H9 (cell line): ENCODE measurements around the gene CDK10. TPM values are rescaled to one million over a fixed set of nuclear protein-coding genes. Genes with fewer than 3 reads are reported as not detected.

Experiments
- DNase-seq: peaks from one replicate; pipeline ENCODE4 v3.0.0-alpha.2; 2017
- H2AFZ ChIP-seq: one replicate; pipeline ENCODE4 v1.6.1; 2013; ENCODE audit warnings: mild to moderate bottlenecking, low read length, control low read depth, moderate library complexity
- H2AK5ac ChIP-seq: 2 replicates; pipeline ENCODE4 v1.6.1; 2013; ENCODE audit warnings: low read length, control low read depth, mixed read lengths; ENCODE audit not compliant: insufficient read length
- H2BK120ac ChIP-seq: one replicate; pipeline ENCODE4 v1.6.1; 2013; ENCODE audit warnings: low read depth, mild to moderate bottlenecking, low read length, control low read depth, inconsistent platforms; ENCODE audit not compliant: poor library complexity, severe bottlenecking
- H2BK12ac ChIP-seq: 2 replicates; pipeline ENCODE4 v1.6.1; 2013; ENCODE audit warnings: low read length, control low read depth, mixed read lengths, low read depth; ENCODE audit not compliant: insufficient read length
- H2BK15ac ChIP-seq: 2 replicates; pipeline ENCODE4 v1.6.1; 2013; ENCODE audit warnings: low read depth, low read length, control low read depth
- H2BK20ac ChIP-seq: one replicate; pipeline ENCODE4 v1.6.1; 2013; ENCODE audit warnings: low read depth, mild to moderate bottlenecking, low read length, control low read depth, inconsistent platforms; ENCODE audit not compliant: poor library complexity, severe bottlenecking
- H2BK5ac ChIP-seq: 2 replicates; pipeline ENCODE4 v1.6.1; 2013; ENCODE audit warnings: low read length, control low read depth, mixed read lengths; ENCODE audit not compliant: insufficient read length
- H3K14ac ChIP-seq: 2 replicates; pipeline ENCODE4 v1.6.1; 2013; ENCODE audit warnings: low read length, control low read depth; ENCODE audit not compliant: insufficient read depth
- H3K18ac ChIP-seq: 2 replicates; pipeline ENCODE4 v1.6.1; 2013; ENCODE audit warnings: low read depth, mild to moderate bottlenecking, mixed read lengths, low read length, control low read depth; ENCODE audit not compliant: insufficient read length
- H3K23ac ChIP-seq: 2 replicates; pipeline ENCODE4 v1.6.1; 2013; ENCODE audit warnings: low read length, control low read depth, mixed read lengths, low read depth; ENCODE audit not compliant: insufficient read length
- H3K23me2 ChIP-seq: 2 replicates; pipeline ENCODE4 v1.6.1; 2013; ENCODE audit warnings: low read depth, mild to moderate bottlenecking, mixed read lengths, low read length, control low read depth; ENCODE audit not compliant: insufficient read length, poor library complexity, severe bottlenecking
- H3K27ac ChIP-seq: 2 replicates; pipeline ENCODE4 v1.5.1; 2013; ENCODE audit warnings: low read length, control low read depth, mixed read lengths, low read depth; ENCODE audit not compliant: insufficient read length
- H3K27me3 ChIP-seq: 2 replicates; pipeline ENCODE4 v1.6.1; 2013; ENCODE audit warnings: low read length, control low read depth, inconsistent platforms; ENCODE audit not compliant: insufficient read depth
- H3K4ac ChIP-seq: 2 replicates; pipeline ENCODE4 v1.6.1; 2013; ENCODE audit warnings: low read depth, mild to moderate bottlenecking, control low read depth, inconsistent platforms, low read length, moderate library complexity
- H3K4me1 ChIP-seq: 2 replicates; pipeline ENCODE4 v1.6.1; 2013; ENCODE audit warnings: low read length, control low read depth, inconsistent platforms; ENCODE audit not compliant: insufficient read depth
- H3K4me2 ChIP-seq: 2 replicates; pipeline ENCODE4 v1.6.1; 2013; ENCODE audit warnings: low read length, control low read depth, mixed read lengths; ENCODE audit not compliant: insufficient read length, insufficient read depth
- H3K56ac ChIP-seq: 2 replicates; pipeline ENCODE4 v1.6.1; 2013; ENCODE audit warnings: low read depth, mild to moderate bottlenecking, mixed read lengths, low read length, control low read depth; ENCODE audit not compliant: insufficient read length
- H3K79me1 ChIP-seq: 2 replicates; pipeline ENCODE4 v1.6.1; 2013; ENCODE audit warnings: low read depth, mild to moderate bottlenecking, moderate library complexity, low read length, control low read depth, inconsistent platforms; ENCODE audit not compliant: insufficient read depth, poor library complexity, severe bottlenecking
- H3K79me2 ChIP-seq: 2 replicates; pipeline ENCODE4 v1.6.1; 2013; ENCODE audit warnings: low read length, control low read depth, inconsistent platforms; ENCODE audit not compliant: insufficient read depth
- H3K9ac ChIP-seq: 2 replicates; pipeline ENCODE4 v1.6.1; 2013; ENCODE audit warnings: low read length, control low read depth, mixed read lengths; ENCODE audit not compliant: insufficient read length; ENCODE audit errors: extremely low read depth
- H3K9me3 ChIP-seq: one replicate; pipeline ENCODE4 v1.6.1; 2013; ENCODE audit warnings: low read depth, low read length, inconsistent platforms; ENCODE audit not compliant: control insufficient read depth
- H3T11ph ChIP-seq: one replicate; pipeline ENCODE4 v1.6.1; 2013; ENCODE audit warnings: mild to moderate bottlenecking, low read length, control low read depth, inconsistent platforms
- H4K20me1 ChIP-seq: one replicate; pipeline ENCODE4 v1.6.1; 2013; ENCODE audit not compliant: control insufficient read depth, insufficient read length, insufficient read depth
- H4K5ac ChIP-seq: 2 replicates; pipeline ENCODE4 v1.6.1; 2013; ENCODE audit warnings: low read depth, mild to moderate bottlenecking, mixed read lengths, low read length, control low read depth; ENCODE audit not compliant: insufficient read length
- H4K8ac ChIP-seq: replicated peaks from 2 replicates; pipeline ENCODE4 v1.6.1; 2013; ENCODE audit warnings: low read length, control low read depth, mixed read lengths, low read depth; ENCODE audit not compliant: insufficient read length
- H4K91ac ChIP-seq: 2 replicates; pipeline ENCODE4 v1.6.1; 2013; ENCODE audit warnings: low read depth, mild to moderate bottlenecking, moderate library complexity, mixed read lengths, low read length, control low read depth; ENCODE audit not compliant: insufficient read length
- H3K27ac Mint-ChIP-seq, 3 experiments: 2 replicates in 2 of 3; 3 replicates in 1 of 3; pipeline ENCODE4 v1.8.0; 2020 to 2021; ENCODE audit warnings: mixed read lengths in 3 of 3, mild to moderate bottlenecking in 1 of 3, moderate library complexity in 1 of 3
- H3K27me3 Mint-ChIP-seq: 2 replicates; pipeline ENCODE4 v1.8.0; 2021; ENCODE audit warnings: low read depth, mild to moderate bottlenecking, moderate library complexity, mixed read lengths
- H3K36me3 Mint-ChIP-seq, 3 experiments: 2 replicates in 2 of 3; 3 replicates in 1 of 3; pipeline ENCODE4 v1.8.0; 2020 to 2021; ENCODE audit warnings: low read depth in 3 of 3, mixed read lengths in 3 of 3; ENCODE audit not compliant: insufficient read depth in 1 of 3
- H3K4me1 Mint-ChIP-seq, 2 experiments: 2 replicates each; pipeline ENCODE4 v1.8.0; 2020; ENCODE audit warnings: mixed read lengths in 2 of 2
- H3K4me3 Mint-ChIP-seq, 2 experiments: 2 replicates in 1 of 2; 3 replicates in 1 of 2; pipeline ENCODE4 v1.8.0; 2020 to 2021; ENCODE audit warnings: mild to moderate bottlenecking in 2 of 2, mixed read lengths in 2 of 2, moderate library complexity in 1 of 2
- H3K9me3 Mint-ChIP-seq, 2 experiments: 2 replicates in 1 of 2; 3 replicates in 1 of 2; pipeline ENCODE4 v1.8.0; 2020; ENCODE audit warnings: mild to moderate bottlenecking in 2 of 2, mixed read lengths in 2 of 2, moderate library complexity in 1 of 2
- CTCF ChIP-seq: fragments of 200-600 bp; sonication (generic); conservative IDR thresholded peaks from 3 replicates; pipeline ENCODE4 v1.8.0; 2021; ENCODE audit warnings: antibody characterized with exemption, mild to moderate bottlenecking
- WGBS: extraction: QIAGEN DNeasy Blood & Tissue Kit; methylation state at CpG from one replicate; pipeline ENCODE4 v1.1.7; 2013; ENCODE audit warnings: missing lambda C conversion rate, low lambda C conversion rate, mixed read lengths; ENCODE audit not compliant: insufficient read length; ENCODE audit errors: extremely low coverage; 5-methylcytosine and 5-hydroxymethylcytosine counted together
- total RNA-seq: library from RNA; stranded (reverse); gene quantifications from 2 replicates; pipeline ENCODE4 v1.2.1, GENCODE V29; 2021

Gene CDK10
- total RNA-seq, 1 experiment from 2014 or later = 77.1 TPM

- no peaks in the 10 kb centered on the region for H3K79me2 ChIP-seq
- H3K4me1 Mint-ChIP-seq = peaks cover 13 to 18% of the 10 kb centered on the region in 2 experiments
- no peak overlapping the region for H3K4me2 ChIP-seq
- H3K9me3 ChIP-seq = no peaks in the 10 kb centered on the region
- H3K27ac ChIP-seq = no peak overlapping the region
- no peak overlapping the region for H3T11ph ChIP-seq
- H3K9ac ChIP-seq = no peak overlapping the region
- H4K20me1 ChIP-seq = no peaks in the 10 kb centered on the region
- WGBS = no CpG with 5 or more reads among the region's 19 CpGs
- no peak overlapping the region for H2BK20ac ChIP-seq
- H3K23me2 ChIP-seq = peaks cover 11% of the 10 kb centered on the region
- no peak overlapping the region; the same call in 1 of the 2 replicates for H3K14ac ChIP-seq
- H3K4me3 Mint-ChIP-seq = no peak overlapping the region
- no peak overlapping the region for H3K27ac Mint-ChIP-seq
- TF ChIP-seq CTCF = no peak
- no peaks in the 10 kb centered on the region for H3K4me1 ChIP-seq
- peaks cover 20% of the 10 kb centered on the region for H3K27me3 Mint-ChIP-seq
- no peak overlapping the region for H2BK12ac ChIP-seq
- H4K91ac ChIP-seq = no peak overlapping the region
- H4K8ac ChIP-seq = no peak overlapping the region
- peaks cover 0 to 5% (median 0%) of the 10 kb centered on the region in 3 experiments; a peak in 1 of 7 replicates for H3K36me3 Mint-ChIP-seq
- H3K18ac ChIP-seq = no peak overlapping the region
- H3K27me3 ChIP-seq = no peaks in the 10 kb centered on the region
- H2AFZ ChIP-seq = no peak overlapping the region
- no peak overlapping the region for H3K4ac ChIP-seq
- no peak overlapping the region for H2BK15ac ChIP-seq
- H3K79me1 ChIP-seq = no peaks in the 10 kb centered on the region
- H4K5ac ChIP-seq = no peak overlapping the region
- no peak overlapping the region for H2AK5ac ChIP-seq
- H2BK5ac ChIP-seq = no peak overlapping the region
- no peaks in the 10 kb centered on the region for H3K9me3 Mint-ChIP-seq
- no peak for DNase-seq
- no peak overlapping the region for H3K56ac ChIP-seq
- H2BK120ac ChIP-seq = no peak overlapping the region
- no peak overlapping the region for H3K23ac ChIP-seq
Measured at GRCh38 chr16:89708481-89708931, 22.0 kb downstream of the CDK10 start.
